IMR-90 (cell line): Measurements from ENCODE around the gene ZDHHC11B. TPM values are rescaled to one million over a fixed set of nuclear protein-coding genes. Genes with fewer than 3 reads are reported as not detected.

Experiments used
- ATAC-seq: fragments of 200-7000 bp; cut with Tn5 transposase; 2 replicates; pipeline ENCODE4 v1.9.1; 2020; ENCODE audit warnings: low read depth, mild to moderate bottlenecking, moderate library complexity
- BruUV-seq: library from RNA; stranded (reverse); fragments of 400-500 nt; replicated peaks from 2 replicates; lab custom pipeline; 2021; lab: Mats Ljungman, UMichigan
- CTCF ChIA-PET: fragments of 300-600 bp; formaldehyde crosslinking; extraction: SDS; loops from one replicate; lab custom pipeline; 2021; ENCODE audit warnings: antibody characterized with exemption; lab: Yijun Ruan, JAX
- POLR2A ChIA-PET: fragments of 300-600 bp; sonication (Branson Sonifier 250); formaldehyde crosslinking; loops from one replicate; lab custom pipeline; 2022; ENCODE audit warnings: antibody characterized with exemption; ENCODE audit not compliant: unreplicated experiment; lab: Charles Lee
- DNase-seq: peaks from one replicate; pipeline ENCODE4 v3.0.0; 2013
- H2AFZ ChIP-seq: replicated peaks from 2 replicates; pipeline ENCODE3; 2013; ENCODE audit warnings: low read length, mild to moderate bottlenecking; ENCODE audit not compliant: poor library complexity
- H2AK5ac ChIP-seq: 2 replicates; pipeline ENCODE4 v1.6.1; 2013; ENCODE audit warnings: low read depth, low read length, inconsistent platforms
- H2AK9ac ChIP-seq: replicated peaks from 2 replicates; pipeline ENCODE3; 2013; ENCODE audit warnings: mild to moderate bottlenecking, low read depth, low read length, moderate library complexity; ENCODE audit not compliant: poor library complexity
- H2BK120ac ChIP-seq: 2 replicates; pipeline ENCODE4 v1.6.1; 2013; ENCODE audit warnings: low read depth, low read length, inconsistent platforms
- H2BK15ac ChIP-seq: 3 replicates; pipeline ENCODE4 v1.6.1; 2013; ENCODE audit warnings: low read depth, low read length, inconsistent platforms
- H2BK20ac ChIP-seq: 2 replicates; pipeline ENCODE4 v1.6.1; 2013; ENCODE audit warnings: low read depth, mild to moderate bottlenecking, inconsistent platforms, low read length, moderate library complexity
- H2BK5ac ChIP-seq: 2 replicates; pipeline ENCODE4 v1.6.1; 2013; ENCODE audit warnings: mild to moderate bottlenecking, low read depth, low read length, inconsistent platforms; ENCODE audit not compliant: poor library complexity, severe bottlenecking
- H3K14ac ChIP-seq: replicated peaks from 2 replicates; pipeline ENCODE4 v1.6.1; 2013; ENCODE audit warnings: low read depth, low read length, inconsistent platforms
- H3K18ac ChIP-seq: 2 replicates; pipeline ENCODE4 v1.6.1; 2013; ENCODE audit warnings: low read depth, low read length, control low read depth
- H3K23ac ChIP-seq: 2 replicates; pipeline ENCODE4 v1.6.1; 2013; ENCODE audit warnings: low read depth, low read length, inconsistent platforms
- H3K27ac ChIP-seq: 2 replicates; pipeline ENCODE4 v1.5.1; 2013; ENCODE audit warnings: mild to moderate bottlenecking, control low read depth, low read length; ENCODE audit not compliant: insufficient read depth
- H3K27me3 ChIP-seq: 2 replicates; pipeline ENCODE4 v1.6.1; 2013; ENCODE audit warnings: low read length; ENCODE audit not compliant: control insufficient read depth, insufficient read depth
- H3K36me3 ChIP-seq: 2 replicates; pipeline ENCODE4 v1.6.1; 2013; ENCODE audit warnings: low read length, mixed read lengths; ENCODE audit not compliant: control insufficient read depth, insufficient read depth
- H3K4ac ChIP-seq: 2 replicates; pipeline ENCODE4 v1.6.1; 2013; ENCODE audit warnings: low read depth, low read length, inconsistent platforms
- H3K4me1 ChIP-seq: 2 replicates; pipeline ENCODE4 v1.6.1; 2013; ENCODE audit warnings: low read length, mixed read lengths; ENCODE audit not compliant: control insufficient read depth, insufficient read depth
- H3K4me2 ChIP-seq: 2 replicates; pipeline ENCODE4 v1.6.1; 2013; ENCODE audit warnings: low read depth, mild to moderate bottlenecking, control low read depth, low read length, moderate library complexity
- H3K4me3 ChIP-seq: 2 replicates; pipeline ENCODE4 v1.5.1; 2013; ENCODE audit warnings: low read depth, mild to moderate bottlenecking, control low read depth, low read length, moderate library complexity; ENCODE audit not compliant: insufficient read depth
- H3K56ac ChIP-seq: 2 replicates; pipeline ENCODE4 v1.6.1; 2013; ENCODE audit warnings: low read length, inconsistent platforms; ENCODE audit not compliant: insufficient read depth; ENCODE audit errors: extremely low read depth
- H3K79me1 ChIP-seq, 2 experiments: 2 replicates each; pipeline ENCODE4 v1.6.1; 2013; ENCODE audit warnings: low read length in 2 of 2, inconsistent platforms in 1 of 2, low read depth in 1 of 2
- H3K9ac ChIP-seq: 2 replicates; pipeline ENCODE4 v1.6.1; 2013; ENCODE audit warnings: low read depth, low read length, control low read depth
- H3K9me1 ChIP-seq: 2 replicates; pipeline ENCODE4 v1.6.1; 2013; ENCODE audit warnings: low read length, inconsistent platforms; ENCODE audit not compliant: insufficient read depth
- H3K9me3 ChIP-seq: 2 replicates; pipeline ENCODE4 v1.6.1; 2013; ENCODE audit warnings: low read length; ENCODE audit not compliant: control insufficient read depth, insufficient read depth
- H4K20me1 ChIP-seq: 2 replicates; pipeline ENCODE4 v1.6.1; 2013; ENCODE audit warnings: low read length, inconsistent platforms; ENCODE audit not compliant: insufficient read depth
- H4K5ac ChIP-seq: 2 replicates; pipeline ENCODE4 v1.6.1; 2013; ENCODE audit warnings: mild to moderate bottlenecking, low read depth, low read length, control low read depth
- H4K8ac ChIP-seq, 2 experiments: 2 replicates each; pipeline ENCODE4 v1.6.1; 2013; ENCODE audit warnings: low read depth in 2 of 2, low read length in 2 of 2, control low read depth in 1 of 2, inconsistent platforms in 1 of 2
- H4K91ac ChIP-seq: 2 replicates; pipeline ENCODE4 v1.6.1; 2013; ENCODE audit warnings: low read depth, low read length, inconsistent platforms; ENCODE audit not compliant: insufficient read depth
- BHLHE40 ChIP-seq: fragments of 150-350 bp; IDR thresholded peaks from 2 replicates; pipeline ENCODE4 v1.6.1; 2016; ENCODE audit warnings: mild to moderate bottlenecking, low read depth, low read length
- CEBPB ChIP-seq: IDR thresholded peaks from 2 replicates; pipeline ENCODE4 v1.6.1; 2012; ENCODE audit warnings: low read depth, low read length, improper control_type of control experiment
- CHD1 ChIP-seq: IDR thresholded peaks from 2 replicates; pipeline ENCODE4 v1.6.1; 2012; ENCODE audit warnings: low read depth, low read length, improper control_type of control experiment
- CTCF ChIP-seq: conservative IDR thresholded peaks from 2 replicates; pipeline ENCODE4 v1.5.1; 2012; ENCODE audit warnings: mild to moderate bottlenecking, low read depth, low read length, improper control_type of control experiment
- ELK1 ChIP-seq: fragments of 150-350 bp; IDR thresholded peaks from 2 replicates; pipeline ENCODE4 v1.6.1; 2016; ENCODE audit warnings: low read depth, mild to moderate bottlenecking, low read length, moderate library complexity, borderline replicate concordance
- MAZ ChIP-seq: IDR thresholded peaks from 2 replicates; pipeline ENCODE4 v1.6.1; 2012; ENCODE audit warnings: low read depth, mild to moderate bottlenecking, low read length, improper control_type of control experiment, moderate library complexity, borderline replicate concordance
- MXI1 ChIP-seq: IDR thresholded peaks from 2 replicates; pipeline ENCODE4 v1.6.1; 2012; ENCODE audit warnings: low read depth, mild to moderate bottlenecking, low read length, moderate library complexity, borderline replicate concordance
- NFE2L2 ChIP-seq: fragments of 150-350 bp; IDR thresholded peaks from 2 replicates; pipeline ENCODE4 v1.6.1; 2016; ENCODE audit warnings: low read depth, mild to moderate bottlenecking, low read length
- POLR2A ChIP-seq: IDR thresholded peaks from 2 replicates; pipeline ENCODE4 v1.6.1; 2012; ENCODE audit warnings: mild to moderate bottlenecking, low read depth, low read length
- RAD21 ChIP-seq: IDR thresholded peaks from 2 replicates; pipeline ENCODE4 v1.6.1; 2012; ENCODE audit warnings: low read length, improper control_type of control experiment
- RCOR1 ChIP-seq: IDR thresholded peaks from 2 replicates; pipeline ENCODE4 v1.6.1; 2012; ENCODE audit warnings: mild to moderate bottlenecking, low read length, improper control_type of control experiment; ENCODE audit not compliant: insufficient replicate concordance
- SMC3 ChIP-seq: fragments of 150-350 bp; IDR thresholded peaks from 2 replicates; pipeline ENCODE4 v1.6.1; 2016; ENCODE audit warnings: low read depth, mild to moderate bottlenecking, antibody characterized with exemption, low read length, moderate library complexity
- USF2 ChIP-seq: fragments of 150-350 bp; IDR thresholded peaks from 2 replicates; pipeline ENCODE4 v1.6.1; 2017; ENCODE audit warnings: mild to moderate bottlenecking, antibody characterized with exemption, low read length, low read depth
- WGBS, 2 experiments: methylation state at CpG; one replicate each; pipeline versions ENCODE4 v1.1.5 to v1.1.7; 2013; ENCODE audit warnings: missing lambda C conversion rate in 2 of 2; ENCODE audit not compliant: insufficient read length in 1 of 2; ENCODE audit errors: extremely low coverage in 2 of 2; 5-methylcytosine and 5-hydroxymethylcytosine counted together
- dilution Hi-C: fragments of 300-500 bp; cut with HindIII; formaldehyde crosslinking; loops from one replicate; pipeline ENCODE4 v1.14.3; 2018; ENCODE audit warnings: low sequenced_read_pairs; ENCODE audit not compliant: unreplicated experiment
- in situ Hi-C: fragments of 300-500 bp; cut with MboI; formaldehyde crosslinking; loops from 3 replicates; pipeline ENCODE4 v1.14.3; 2019; ENCODE audit warnings: low sequenced_read_pairs, inconsistent platforms, mixed read lengths
- intact Hi-C: fragments of 100-400 bp; cut with micrococcal nuclease; formaldehyde crosslinking; loops from 2 replicates; pipeline ENCODE4 v1.10.0; 2022
- polyA plus RNA-seq, 3 experiments: library from polyadenylated mRNA; depleted of rRNA; stranded (reverse); fragments of >200 nt; gene quantifications; 2 replicates each; pipeline ENCODE4 v1.2.3, GENCODE V29; 2012; ENCODE audit warnings: low replicate concordance in 1 of 3
- total RNA-seq: library from RNA; depleted of rRNA; stranded (reverse); fragments of >200 nt; gene quantifications from 2 replicates; pipeline ENCODE4 v1.2.3, GENCODE V29; 2012

Gene ZDHHC11B
- total and polyA plus RNA-seq, 2 of the 4 experiments (the other 2 are of a cell fraction), result 0.12 TPM; not detected in 1

GRCh38 chr5:766666-767431 lies 17.7 kb downstream of the ZDHHC11B start:
- CTCF ChIA-PET, result no interaction called here
- dilution Hi-C loops (no loop called here), intact Hi-C loops (no loop called here), in situ Hi-C loops (no loop called here)
- Histone ChIP-seq H3K56ac (no peak overlapping the region), H4K5ac (no peak overlapping the region), H2BK5ac (no peak overlapping the region), H4K8ac (no peak overlapping the region), H3K23ac (no peak overlapping the region), H3K36me3 (no peaks in the 10 kb centered on the region), H4K20me1 (no peaks in the 10 kb centered on the region), H3K27ac (no peak overlapping the region), H3K4me2 (no peak overlapping the region), H2AFZ (no peak overlapping the region), H3K9me1 (no peaks in the 10 kb centered on the region), H3K27me3 (peaks cover 2% of the 10 kb centered on the region; the same call in 1 of the 2 replicates), H2BK120ac (no peak overlapping the region), H3K4me1 (no peaks in the 10 kb centered on the region), H3K4ac (no peak overlapping the region), H4K91ac (no peak overlapping the region), H3K9ac (no peak overlapping the region), H2AK5ac (no peak overlapping the region), H3K14ac (no peak overlapping the region), H3K79me1 (no peaks in the 10 kb centered on the region), H2BK20ac (no peak overlapping the region), H3K9me3 (peaks cover 4% of the 10 kb centered on the region; the same call in 1 of the 2 replicates), H3K18ac (no peak overlapping the region), H2AK9ac (no peak overlapping the region), H2BK15ac (no peak overlapping the region), H3K4me3 (no peak overlapping the region)
- no TSS peak for BruUV-seq
- no peak for ATAC-seq
- DNase-seq, result no peak
- TF ChIP-seq USF2 (no peak), ELK1 (no peak), RCOR1 (no peak), CHD1 (no peak), RAD21 (no peak), SMC3 (no peak), CTCF (no peak), MAZ (no peak), POLR2A (no peak), CEBPB (no peak), BHLHE40 (no peak), MXI1 (no peak), NFE2L2 (no peak)
- POLR2A ChIA-PET, result no interaction called here
- 70% methylated on average over 29 of the region's 32 CpGs; no CpG with 5 or more reads in 1 of the 2 experiments for WGBS, 2 experiments
